Measurements from ENCODE around the gene MDFI.

MDFI gene

DNA sequence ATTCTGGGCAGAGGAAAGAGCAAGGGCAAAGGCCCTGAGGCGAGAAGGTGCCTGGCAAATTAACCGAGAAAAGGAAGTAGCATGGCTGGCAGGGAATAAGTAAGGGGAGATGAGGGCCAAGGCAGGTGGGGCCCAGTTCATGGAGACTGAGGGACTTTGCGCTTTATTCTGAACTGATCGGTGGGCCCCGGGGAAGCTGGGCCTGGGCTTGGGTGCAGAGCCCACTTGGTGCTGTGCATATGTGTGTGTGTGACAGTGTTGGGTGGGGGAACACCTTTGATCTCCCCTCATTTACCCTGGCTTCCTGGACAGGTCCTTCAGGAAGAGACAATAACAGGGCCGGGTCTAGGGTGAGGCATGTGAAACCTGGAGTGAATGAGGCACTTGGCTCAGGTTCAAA, 2.9 kb upstream of the MDFI start:
- TF ChIP-seq, protein P1, sequence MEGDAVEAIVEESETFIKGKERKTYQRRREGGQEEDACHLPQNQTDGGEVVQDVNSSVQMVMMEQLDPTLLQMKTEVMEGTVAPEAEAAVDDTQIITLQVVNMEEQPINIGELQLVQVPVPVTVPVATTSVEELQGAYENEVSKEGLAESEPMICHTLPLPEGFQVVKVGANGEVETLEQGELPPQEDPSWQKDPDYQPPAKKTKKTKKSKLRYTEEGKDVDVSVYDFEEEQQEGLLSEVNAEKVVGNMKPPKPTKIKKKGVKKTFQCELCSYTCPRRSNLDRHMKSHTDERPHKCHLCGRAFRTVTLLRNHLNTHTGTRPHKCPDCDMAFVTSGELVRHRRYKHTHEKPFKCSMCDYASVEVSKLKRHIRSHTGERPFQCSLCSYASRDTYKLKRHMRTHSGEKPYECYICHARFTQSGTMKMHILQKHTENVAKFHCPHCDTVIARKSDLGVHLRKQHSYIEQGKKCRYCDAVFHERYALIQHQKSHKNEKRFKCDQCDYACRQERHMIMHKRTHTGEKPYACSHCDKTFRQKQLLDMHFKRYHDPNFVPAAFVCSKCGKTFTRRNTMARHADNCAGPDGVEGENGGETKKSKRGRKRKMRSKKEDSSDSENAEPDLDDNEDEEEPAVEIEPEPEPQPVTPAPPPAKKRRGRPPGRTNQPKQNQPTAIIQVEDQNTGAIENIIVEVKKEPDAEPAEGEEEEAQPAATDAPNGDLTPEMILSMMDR (IDR thresholded peaks at IDR 0.05), result no peak
- Histone ChIP-seq H3K36me3 (no peaks in the 10 kb centered on the region), H3K27me3 (peaks cover 72% of the 10 kb centered on the region), H3K9me3 (no peaks in the 10 kb centered on the region), H3K4me3 (ENCODE audit: low read depth in 1 of 2, low read length in 1 of 2) (no peak overlapping the region), H3K27ac (no peak overlapping the region), H3K4me1 (ENCODE audit: control insufficient read depth in 1 of 2, insufficient read depth in 1 of 2, low read depth in 1 of 2, low read length in 1 of 2) (peaks cover 0 to 6% of the 10 kb centered on the region in 2 experiments)

DNA sequence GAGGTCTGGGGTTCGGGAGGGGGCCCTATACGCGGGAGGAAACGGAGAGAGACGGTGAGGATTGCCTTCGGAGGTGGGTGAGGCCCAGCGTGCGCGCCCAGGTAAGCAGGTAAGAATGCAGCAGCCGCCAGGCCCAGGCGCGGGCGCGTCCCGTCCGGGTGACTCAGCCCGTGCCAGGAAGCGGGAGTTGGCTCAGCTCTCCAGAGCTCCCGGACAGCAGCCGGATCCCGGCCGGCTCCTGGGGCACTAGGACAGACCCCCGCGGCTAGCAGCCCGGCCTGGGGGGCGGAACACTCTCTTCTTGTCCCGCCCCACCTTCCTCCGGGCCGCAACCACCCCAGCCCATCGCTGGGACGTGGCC, 1.5 kb upstream of the MDFI start:
- TF ChIP-seq, protein P1 (IDR thresholded peaks at IDR 0.05), result no peak
- no peaks in the 10 kb centered on the region for H3K9me3 ChIP-seq
- no peak overlapping the region for H3K27ac ChIP-seq
- no peaks in the 10 kb centered on the region for H3K36me3 ChIP-seq
- peaks cover 86% of the 10 kb centered on the region for H3K27me3 ChIP-seq
- peaks cover 0 to 6% of the 10 kb centered on the region in 2 experiments for H3K4me1 ChIP-seq (ENCODE audit: control insufficient read depth in 1 of 2, insufficient read depth in 1 of 2, low read depth in 1 of 2, low read length in 1 of 2)
- no peak overlapping the region for H3K4me3 ChIP-seq (ENCODE audit: low read depth in 1 of 2, low read length in 1 of 2)

DNA sequence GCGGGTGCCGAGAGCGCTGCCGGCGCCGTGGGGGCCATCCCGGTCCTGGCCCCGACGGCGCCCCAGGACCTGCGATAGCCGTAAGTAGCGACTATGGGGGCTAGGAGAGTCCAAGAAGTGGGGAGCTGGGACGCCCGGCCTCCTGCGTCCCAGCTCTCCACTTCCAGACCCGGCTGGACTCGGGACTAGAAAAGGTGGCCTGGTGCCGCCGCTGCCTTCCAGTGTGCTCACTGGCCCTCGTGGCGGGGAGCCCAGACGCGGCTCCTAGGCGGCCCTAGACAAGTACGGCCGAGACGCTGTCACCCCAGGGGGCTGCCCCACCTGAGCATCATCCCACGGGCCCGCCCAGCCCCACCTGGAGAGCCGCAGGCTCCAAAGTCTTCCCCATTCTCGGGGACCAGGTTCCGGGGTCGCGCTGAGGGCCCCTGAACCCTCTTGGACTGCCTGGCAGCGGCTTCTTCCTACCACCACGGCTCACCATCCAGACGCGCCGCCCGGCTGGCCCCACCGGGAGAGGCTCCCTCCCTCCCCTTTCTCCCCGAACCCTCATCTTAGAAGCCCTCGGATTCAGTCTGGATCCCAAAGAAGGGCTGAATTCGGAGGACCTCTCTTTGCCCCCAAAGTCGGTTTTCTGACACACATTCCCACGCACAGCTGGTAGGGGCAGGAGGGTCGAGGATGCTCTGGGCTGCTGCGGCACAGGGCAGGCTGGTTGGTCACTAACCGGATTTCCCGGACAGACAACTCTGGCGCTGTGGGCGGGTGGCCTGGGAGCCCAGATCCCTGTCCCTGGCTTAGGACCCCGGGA, 870 bp upstream of the MDFI start:
- no peak overlapping the region for H3K4me3 ChIP-seq (ENCODE audit: low read depth in 1 of 2, low read length in 1 of 2)
- H3K27ac ChIP-seq, result no peak overlapping the region
- TF ChIP-seq, protein P1 (IDR thresholded peaks at IDR 0.05), result no peak
- no peaks in the 10 kb centered on the region for H3K36me3 ChIP-seq
- H3K4me1 ChIP-seq (ENCODE audit: control insufficient read depth in 1 of 2, insufficient read depth in 1 of 2, low read depth in 1 of 2, low read length in 1 of 2), result peaks cover 0 to 6% of the 10 kb centered on the region in 2 experiments
- H3K27me3 ChIP-seq, result peaks cover 88% of the 10 kb centered on the region
- no peaks in the 10 kb centered on the region for H3K9me3 ChIP-seq

DNA sequence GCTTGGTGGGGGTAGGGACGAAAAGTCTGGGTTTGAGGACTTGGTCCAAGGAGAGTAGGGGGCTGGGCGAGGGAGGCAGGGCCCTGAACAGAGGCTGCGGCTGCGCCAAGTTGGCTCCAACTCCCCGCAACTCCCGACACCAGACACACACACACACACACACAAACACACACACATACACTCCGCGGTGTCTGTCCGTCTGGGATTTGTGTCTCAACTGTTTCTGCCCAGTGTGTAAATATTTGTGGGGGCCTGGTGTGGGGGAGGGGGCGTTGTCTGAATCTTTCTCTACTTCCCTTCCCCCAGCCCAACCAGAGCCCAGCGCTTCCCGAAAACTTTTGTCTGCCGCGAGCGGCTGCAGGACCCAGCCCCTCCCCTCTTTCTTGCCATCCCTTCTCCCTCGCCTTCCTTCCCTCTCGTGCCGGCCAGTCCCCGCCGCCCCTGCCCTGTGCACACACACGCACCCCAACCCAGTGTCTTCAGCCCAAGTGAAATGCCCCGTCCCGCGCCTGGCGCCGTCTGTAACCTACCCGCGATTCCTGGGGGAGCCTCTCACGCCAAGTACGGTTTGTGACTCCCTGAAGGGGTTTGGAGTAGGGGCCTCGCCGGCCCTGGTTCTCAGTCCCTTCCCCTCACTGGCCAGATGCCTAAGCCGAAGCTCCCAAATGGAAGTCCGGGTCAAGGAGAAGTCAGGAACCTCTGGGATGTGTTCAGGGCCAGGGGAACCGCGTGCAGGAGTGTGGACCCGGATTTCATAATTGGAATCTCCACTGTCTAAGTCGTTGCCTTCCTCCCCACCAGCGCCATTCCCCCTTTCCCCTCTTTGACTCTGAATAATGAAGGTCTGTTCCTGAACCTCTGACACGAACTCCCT, 904 bp downstream of the MDFI start:
- H3K27me3 ChIP-seq, result peaks cover 80% of the 10 kb centered on the region
- H3K4me3 ChIP-seq (ENCODE audit: low read depth in 1 of 2, low read length in 1 of 2), result no peak overlapping the region
- H3K9me3 ChIP-seq, result no peaks in the 10 kb centered on the region
- no peaks in the 10 kb centered on the region for H3K36me3 ChIP-seq
- TF ChIP-seq, protein P1 (IDR thresholded peaks at IDR 0.05), result no peak
- H3K4me1 ChIP-seq (ENCODE audit: control insufficient read depth in 1 of 2, insufficient read depth in 1 of 2, low read depth in 1 of 2, low read length in 1 of 2), result peaks cover 0 to 6% of the 10 kb centered on the region in 2 experiments
- H3K27ac ChIP-seq, result no peak overlapping the region

DNA sequence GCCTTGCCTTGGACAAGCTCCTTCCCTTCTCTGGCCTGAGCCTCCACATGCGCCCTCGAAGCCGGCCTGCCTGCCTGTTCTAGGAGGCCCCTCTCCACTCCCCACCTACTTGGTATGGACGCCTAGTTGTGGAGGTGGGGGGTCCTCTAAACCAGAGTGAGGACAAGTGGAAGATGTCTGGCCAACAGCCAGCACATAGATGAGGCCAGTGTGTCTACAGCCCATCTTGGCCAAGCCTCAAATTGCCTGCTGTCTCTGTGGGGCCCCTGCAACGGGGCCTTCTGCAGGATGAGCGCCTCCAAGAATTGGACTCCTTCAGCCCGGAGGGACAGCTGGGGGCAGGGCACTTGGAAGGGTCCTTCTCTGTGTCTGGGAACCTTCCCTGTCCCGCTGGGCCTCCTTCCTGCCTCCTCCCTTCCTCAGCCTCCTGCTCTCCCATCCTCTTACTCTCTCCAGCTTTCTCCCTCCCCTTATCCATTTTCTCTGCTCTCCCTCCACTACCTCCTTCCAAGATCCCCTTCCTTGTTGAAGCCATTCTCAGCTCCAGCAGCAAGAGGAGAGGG, 1.6 kb downstream of the MDFI start:
- Histone ChIP-seq H3K9me3 (no peaks in the 10 kb centered on the region), H3K4me1 (ENCODE audit: control insufficient read depth in 1 of 2, insufficient read depth in 1 of 2, low read depth in 1 of 2, low read length in 1 of 2) (peaks cover 0 to 6% of the 10 kb centered on the region in 2 experiments), H3K4me3 (ENCODE audit: low read depth in 1 of 2, low read length in 1 of 2) (no peak overlapping the region), H3K36me3 (no peaks in the 10 kb centered on the region), H3K27ac (no peak overlapping the region), H3K27me3 (peaks cover 75% of the 10 kb centered on the region)
- TF ChIP-seq, protein P1 (IDR thresholded peaks at IDR 0.05), result no peak
